IMR-90 (cell line): ENCODE results near the gene ARPC2. TPM values are rescaled to one million over a fixed set of nuclear protein-coding genes. Genes with fewer than 3 reads are reported as not detected.

Experiments
- ATAC-seq: fragments of 200-7000 bp; cut with Tn5 transposase; 2 replicates; pipeline ENCODE4 v1.9.1; 2020; ENCODE audit warnings: low read depth, mild to moderate bottlenecking, moderate library complexity
- BruUV-seq: library from RNA; stranded (reverse); fragments of 400-500 nt; replicated peaks from 2 replicates; lab custom pipeline; 2021; lab: Mats Ljungman, UMichigan
- CTCF ChIA-PET: fragments of 300-600 bp; formaldehyde crosslinking; extraction: SDS; loops from one replicate; lab custom pipeline; 2021; ENCODE audit warnings: antibody characterized with exemption; lab: Yijun Ruan, JAX
- POLR2A ChIA-PET: fragments of 300-600 bp; sonication (Branson Sonifier 250); formaldehyde crosslinking; loops from one replicate; lab custom pipeline; 2022; ENCODE audit warnings: antibody characterized with exemption; ENCODE audit not compliant: unreplicated experiment; lab: Charles Lee
- DNase-seq: peaks from one replicate; pipeline ENCODE4 v3.0.0; 2013
- H2AFZ ChIP-seq: replicated peaks from 2 replicates; pipeline ENCODE3; 2013; ENCODE audit warnings: low read length, mild to moderate bottlenecking; ENCODE audit not compliant: poor library complexity
- H2AK5ac ChIP-seq: 2 replicates; pipeline ENCODE4 v1.6.1; 2013; ENCODE audit warnings: low read depth, low read length, inconsistent platforms
- H2AK9ac ChIP-seq: replicated peaks from 2 replicates; pipeline ENCODE3; 2013; ENCODE audit warnings: mild to moderate bottlenecking, low read depth, low read length, moderate library complexity; ENCODE audit not compliant: poor library complexity
- H2BK120ac ChIP-seq: 2 replicates; pipeline ENCODE4 v1.6.1; 2013; ENCODE audit warnings: low read depth, low read length, inconsistent platforms
- H2BK15ac ChIP-seq: 3 replicates; pipeline ENCODE4 v1.6.1; 2013; ENCODE audit warnings: low read depth, low read length, inconsistent platforms
- H2BK20ac ChIP-seq: 2 replicates; pipeline ENCODE4 v1.6.1; 2013; ENCODE audit warnings: low read depth, mild to moderate bottlenecking, inconsistent platforms, low read length, moderate library complexity
- H2BK5ac ChIP-seq: 2 replicates; pipeline ENCODE4 v1.6.1; 2013; ENCODE audit warnings: mild to moderate bottlenecking, low read depth, low read length, inconsistent platforms; ENCODE audit not compliant: poor library complexity, severe bottlenecking
- H3K14ac ChIP-seq: replicated peaks from 2 replicates; pipeline ENCODE4 v1.6.1; 2013; ENCODE audit warnings: low read depth, low read length, inconsistent platforms
- H3K18ac ChIP-seq: 2 replicates; pipeline ENCODE4 v1.6.1; 2013; ENCODE audit warnings: low read depth, low read length, control low read depth
- H3K23ac ChIP-seq: 2 replicates; pipeline ENCODE4 v1.6.1; 2013; ENCODE audit warnings: low read depth, low read length, inconsistent platforms
- H3K27ac ChIP-seq: 2 replicates; pipeline ENCODE4 v1.5.1; 2013; ENCODE audit warnings: mild to moderate bottlenecking, control low read depth, low read length; ENCODE audit not compliant: insufficient read depth
- H3K27me3 ChIP-seq: 2 replicates; pipeline ENCODE4 v1.6.1; 2013; ENCODE audit warnings: low read length; ENCODE audit not compliant: control insufficient read depth, insufficient read depth
- H3K36me3 ChIP-seq: 2 replicates; pipeline ENCODE4 v1.6.1; 2013; ENCODE audit warnings: low read length, mixed read lengths; ENCODE audit not compliant: control insufficient read depth, insufficient read depth
- H3K4ac ChIP-seq: 2 replicates; pipeline ENCODE4 v1.6.1; 2013; ENCODE audit warnings: low read depth, low read length, inconsistent platforms
- H3K4me1 ChIP-seq: 2 replicates; pipeline ENCODE4 v1.6.1; 2013; ENCODE audit warnings: low read length, mixed read lengths; ENCODE audit not compliant: control insufficient read depth, insufficient read depth
- H3K4me2 ChIP-seq: 2 replicates; pipeline ENCODE4 v1.6.1; 2013; ENCODE audit warnings: low read depth, mild to moderate bottlenecking, control low read depth, low read length, moderate library complexity
- H3K4me3 ChIP-seq: 2 replicates; pipeline ENCODE4 v1.5.1; 2013; ENCODE audit warnings: low read depth, mild to moderate bottlenecking, control low read depth, low read length, moderate library complexity; ENCODE audit not compliant: insufficient read depth
- H3K56ac ChIP-seq: 2 replicates; pipeline ENCODE4 v1.6.1; 2013; ENCODE audit warnings: low read length, inconsistent platforms; ENCODE audit not compliant: insufficient read depth; ENCODE audit errors: extremely low read depth
- H3K79me1 ChIP-seq, 2 experiments: 2 replicates each; pipeline ENCODE4 v1.6.1; 2013; ENCODE audit warnings: low read length in 2 of 2, inconsistent platforms in 1 of 2, low read depth in 1 of 2
- H3K9ac ChIP-seq: 2 replicates; pipeline ENCODE4 v1.6.1; 2013; ENCODE audit warnings: low read depth, low read length, control low read depth
- H3K9me1 ChIP-seq: 2 replicates; pipeline ENCODE4 v1.6.1; 2013; ENCODE audit warnings: low read length, inconsistent platforms; ENCODE audit not compliant: insufficient read depth
- H3K9me3 ChIP-seq: 2 replicates; pipeline ENCODE4 v1.6.1; 2013; ENCODE audit warnings: low read length; ENCODE audit not compliant: control insufficient read depth, insufficient read depth
- H4K20me1 ChIP-seq: 2 replicates; pipeline ENCODE4 v1.6.1; 2013; ENCODE audit warnings: low read length, inconsistent platforms; ENCODE audit not compliant: insufficient read depth
- H4K5ac ChIP-seq: 2 replicates; pipeline ENCODE4 v1.6.1; 2013; ENCODE audit warnings: mild to moderate bottlenecking, low read depth, low read length, control low read depth
- H4K8ac ChIP-seq, 2 experiments: 2 replicates each; pipeline ENCODE4 v1.6.1; 2013; ENCODE audit warnings: low read depth in 2 of 2, low read length in 2 of 2, control low read depth in 1 of 2, inconsistent platforms in 1 of 2
- H4K91ac ChIP-seq: 2 replicates; pipeline ENCODE4 v1.6.1; 2013; ENCODE audit warnings: low read depth, low read length, inconsistent platforms; ENCODE audit not compliant: insufficient read depth
- BHLHE40 ChIP-seq: fragments of 150-350 bp; IDR thresholded peaks from 2 replicates; pipeline ENCODE4 v1.6.1; 2016; ENCODE audit warnings: mild to moderate bottlenecking, low read depth, low read length
- CEBPB ChIP-seq: IDR thresholded peaks from 2 replicates; pipeline ENCODE4 v1.6.1; 2012; ENCODE audit warnings: low read depth, low read length, improper control_type of control experiment
- CHD1 ChIP-seq: IDR thresholded peaks from 2 replicates; pipeline ENCODE4 v1.6.1; 2012; ENCODE audit warnings: low read depth, low read length, improper control_type of control experiment
- CTCF ChIP-seq: conservative IDR thresholded peaks from 2 replicates; pipeline ENCODE4 v1.5.1; 2012; ENCODE audit warnings: mild to moderate bottlenecking, low read depth, low read length, improper control_type of control experiment
- ELK1 ChIP-seq: fragments of 150-350 bp; IDR thresholded peaks from 2 replicates; pipeline ENCODE4 v1.6.1; 2016; ENCODE audit warnings: low read depth, mild to moderate bottlenecking, low read length, moderate library complexity, borderline replicate concordance
- FOS ChIP-seq: fragments of 150-350 bp; IDR thresholded peaks from 2 replicates; pipeline ENCODE4 v1.6.1; 2016; ENCODE audit warnings: low read depth, low read length
- MAFK ChIP-seq: IDR thresholded peaks from 2 replicates; pipeline ENCODE4 v1.6.1; 2012; ENCODE audit warnings: low read depth, low read length, improper control_type of control experiment
- MXI1 ChIP-seq: IDR thresholded peaks from 2 replicates; pipeline ENCODE4 v1.6.1; 2012; ENCODE audit warnings: low read depth, mild to moderate bottlenecking, low read length, moderate library complexity, borderline replicate concordance
- NFE2L2 ChIP-seq: fragments of 150-350 bp; IDR thresholded peaks from 2 replicates; pipeline ENCODE4 v1.6.1; 2016; ENCODE audit warnings: low read depth, mild to moderate bottlenecking, low read length
- POLR2A ChIP-seq: IDR thresholded peaks from 2 replicates; pipeline ENCODE4 v1.6.1; 2012; ENCODE audit warnings: mild to moderate bottlenecking, low read depth, low read length
- RAD21 ChIP-seq: IDR thresholded peaks from 2 replicates; pipeline ENCODE4 v1.6.1; 2012; ENCODE audit warnings: low read length, improper control_type of control experiment
- RCOR1 ChIP-seq: IDR thresholded peaks from 2 replicates; pipeline ENCODE4 v1.6.1; 2012; ENCODE audit warnings: mild to moderate bottlenecking, low read length, improper control_type of control experiment; ENCODE audit not compliant: insufficient replicate concordance
- RFX5 ChIP-seq: IDR thresholded peaks from 2 replicates; pipeline ENCODE4 v1.8.0; 2012; ENCODE audit warnings: low read depth, mild to moderate bottlenecking, low read length, moderate library complexity
- SMC3 ChIP-seq: fragments of 150-350 bp; IDR thresholded peaks from 2 replicates; pipeline ENCODE4 v1.6.1; 2016; ENCODE audit warnings: low read depth, mild to moderate bottlenecking, antibody characterized with exemption, low read length, moderate library complexity
- USF2 ChIP-seq: fragments of 150-350 bp; IDR thresholded peaks from 2 replicates; pipeline ENCODE4 v1.6.1; 2017; ENCODE audit warnings: mild to moderate bottlenecking, antibody characterized with exemption, low read length, low read depth
- WGBS, 2 experiments: methylation state at CpG; one replicate each; pipeline versions ENCODE4 v1.1.5 to v1.1.7; 2013; ENCODE audit warnings: missing lambda C conversion rate in 2 of 2; ENCODE audit not compliant: insufficient read length in 1 of 2; ENCODE audit errors: extremely low coverage in 2 of 2; 5-methylcytosine and 5-hydroxymethylcytosine counted together
- dilution Hi-C: fragments of 300-500 bp; cut with HindIII; formaldehyde crosslinking; loops from one replicate; pipeline ENCODE4 v1.14.3; 2018; ENCODE audit warnings: low sequenced_read_pairs; ENCODE audit not compliant: unreplicated experiment
- in situ Hi-C: fragments of 300-500 bp; cut with MboI; formaldehyde crosslinking; loops from 3 replicates; pipeline ENCODE4 v1.14.3; 2019; ENCODE audit warnings: low sequenced_read_pairs, inconsistent platforms, mixed read lengths
- intact Hi-C: fragments of 100-400 bp; cut with micrococcal nuclease; formaldehyde crosslinking; loops from 2 replicates; pipeline ENCODE4 v1.10.0; 2022
- polyA plus RNA-seq, 3 experiments: library from polyadenylated mRNA; depleted of rRNA; stranded (reverse); fragments of >200 nt; gene quantifications; 2 replicates each; pipeline ENCODE4 v1.2.3, GENCODE V29; 2012; ENCODE audit warnings: low replicate concordance in 1 of 3
- total RNA-seq: library from RNA; depleted of rRNA; stranded (reverse); fragments of >200 nt; gene quantifications from 2 replicates; pipeline ENCODE4 v1.2.3, GENCODE V29; 2012

Gene ARPC2
- total and polyA plus RNA-seq, 2 of the 4 experiments (the other 2 are of a cell fraction) = 561 to 635 TPM

GRCh38 chr2:218244204-218244603 lies 27.2 kb downstream of the ARPC2 start:
- in situ Hi-C loops = no loop called here
- 0 out of 2 replicates have a peak, but pooled peaks cover 5% of the 10 kb centered on the region for H3K9me1 ChIP-seq
- H2AFZ ChIP-seq = no peak overlapping the region

More at GRCh38 chr2:218244204-218244603, 27.2 kb downstream of the ARPC2 start:
- no CpG with 5 or more reads among the region's 1 CpG for WGBS, 2 experiments
- Histone ChIP-seq H3K14ac (no peak overlapping the region), H3K18ac (no peak overlapping the region), H4K8ac (no peak overlapping the region), H3K27me3 (no peaks in the 10 kb centered on the region), H2AK9ac (no peak overlapping the region), H2BK15ac (no peak overlapping the region), H3K4ac (no peak overlapping the region), H2BK120ac (no peak overlapping the region), H4K91ac (no peak overlapping the region), H3K27ac (no peak overlapping the region), H4K20me1 (peaks cover 27% of the 10 kb centered on the region), H2AK5ac (no peak overlapping the region), H3K4me2 (no peak overlapping the region), H3K9me3 (no peaks in the 10 kb centered on the region), H2BK5ac (no peak overlapping the region), H3K9ac (no peak overlapping the region), H3K4me1 (no peaks in the 10 kb centered on the region), H4K5ac (no peak overlapping the region), H3K56ac (no peak overlapping the region), H3K4me3 (no peak overlapping the region), H2BK20ac (no peak overlapping the region), H3K79me1 (peaks cover 36 to 66% of the 10 kb centered on the region in 2 experiments), H3K23ac (no peak overlapping the region), H3K36me3 (peaks cover 66% of the 10 kb centered on the region)
- no peak for DNase-seq
- intact Hi-C loops (no loop called here), dilution Hi-C loops (no loop called here)
- BruUV-seq = no TSS peak
- TF ChIP-seq MAFK (no peak), MXI1 (no peak), CEBPB (no peak), BHLHE40 (no peak), RFX5 (no peak), NFE2L2 (no peak), ELK1 (no peak), CHD1 (no peak), SMC3 (no peak), RAD21 (no peak), RCOR1 (no peak), CTCF (no peak), POLR2A (no peak), USF2 (no peak), FOS (no peak)
- ChIA-PET CTCF (no interaction called here), POLR2A (interaction anchor here (0.6 kb wide), 1 partner anchor 26 kb away, joined by 3 read pairs; the partner anchor contains the start of genes AAMP and PNKD)
- ATAC-seq = no peak
